Diencephalon (tissue), 1 donor: ENCODE results near the gene SEC14L5. TPM values are rescaled to one million over a fixed set of nuclear protein-coding genes. Genes with fewer than 3 reads are reported as not detected.

Experiments
- total RNA-seq: library from RNA; depleted of rRNA; stranded (reverse); fragments of >200 nt; gene quantifications from one replicate; pipeline ENCODE4 v1.2.3, GENCODE V29; 2014

SEC14L5 gene
- 1.6 TPM for total RNA-seq

DNA sequence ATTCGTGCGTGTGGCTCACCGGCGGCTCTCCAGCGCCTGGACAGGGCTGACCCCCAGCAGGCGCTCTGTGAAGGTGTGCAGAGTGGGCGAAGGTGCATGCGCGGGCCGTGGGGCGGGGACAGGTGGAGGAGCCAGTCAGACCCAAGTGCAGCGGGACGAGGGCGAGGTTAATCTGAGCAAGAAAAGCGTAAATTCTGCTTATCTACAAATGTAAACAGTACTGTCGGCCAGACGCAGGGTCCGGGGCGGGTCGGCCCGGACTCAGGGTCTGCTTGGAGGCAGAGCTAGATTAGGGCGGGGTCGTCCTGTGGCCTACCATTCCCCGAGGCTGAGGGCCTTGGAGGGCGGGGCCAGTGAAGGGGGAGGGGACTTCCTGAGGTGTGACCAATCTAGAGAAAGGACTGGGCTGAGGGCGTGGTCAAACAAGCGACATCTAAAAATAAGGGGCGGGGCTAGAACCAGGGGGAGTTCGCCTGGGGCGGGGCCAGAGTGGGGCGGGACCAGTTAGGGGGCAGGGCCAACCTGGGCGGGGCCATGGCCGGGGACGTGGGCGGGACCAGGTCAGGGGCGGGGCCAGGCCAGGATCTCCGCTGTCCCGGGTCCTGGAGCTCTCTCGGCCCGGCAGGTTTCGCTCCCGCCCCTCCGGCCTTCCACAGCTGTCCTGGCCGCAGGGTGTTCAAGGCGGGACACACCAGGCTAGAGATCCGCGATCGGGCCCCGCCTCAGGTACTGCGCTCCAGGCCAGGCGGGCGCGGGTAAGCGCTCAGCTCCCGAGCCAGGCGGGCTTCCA lies at the start of gene SEC14L5:
TSS of gene SEC14L5 (plus strand) at position 611 of the 790 bp plus-strand sequence. CDS start 994 bp downstream, outside the sequence.

DNA sequence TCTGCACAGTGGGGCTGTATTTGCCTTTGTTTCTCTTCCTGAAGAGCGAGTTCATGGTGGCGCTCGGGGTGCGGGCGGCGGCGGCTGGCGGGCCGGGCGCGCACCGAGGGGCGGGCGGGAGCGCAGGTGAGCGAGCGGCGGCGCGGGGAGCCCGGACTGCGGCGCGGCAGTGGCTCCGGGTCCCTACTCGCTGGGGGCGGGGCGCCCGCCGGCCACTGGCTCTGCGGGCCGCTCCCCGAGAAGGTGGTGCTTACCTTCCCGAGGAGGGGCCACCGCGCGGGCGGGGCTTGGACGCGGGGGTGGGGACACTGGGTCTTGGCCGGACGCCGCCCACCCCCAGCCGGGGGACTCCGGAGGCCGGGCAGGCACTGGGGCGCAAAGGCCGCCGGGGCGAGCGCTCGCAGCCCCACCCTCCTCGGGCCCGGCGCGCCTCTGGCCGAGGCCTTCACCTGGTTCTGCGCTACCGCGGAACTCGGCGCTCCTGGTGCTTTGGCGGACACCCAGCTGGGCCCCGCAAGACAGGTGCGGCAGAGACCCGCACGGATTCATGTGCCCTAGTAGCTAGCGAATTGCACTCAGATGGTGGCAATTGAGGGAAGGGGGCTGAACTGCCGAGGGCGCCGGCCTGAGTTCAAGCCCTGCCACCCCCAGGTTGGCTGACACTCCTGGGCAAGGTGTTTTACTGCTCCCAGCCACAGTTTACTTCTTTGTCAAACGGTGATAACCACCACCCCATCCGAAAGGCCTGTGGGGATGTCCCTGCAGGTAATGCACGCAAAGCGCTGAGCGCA lies 20.9 kb upstream of the SEC14L5 start, which contains the start of gene PPL:
TSS of gene PPL (minus strand) at position 158 of the 791 bp plus-strand sequence. CDS start at position 55, 103 bp downstream.

DNA sequence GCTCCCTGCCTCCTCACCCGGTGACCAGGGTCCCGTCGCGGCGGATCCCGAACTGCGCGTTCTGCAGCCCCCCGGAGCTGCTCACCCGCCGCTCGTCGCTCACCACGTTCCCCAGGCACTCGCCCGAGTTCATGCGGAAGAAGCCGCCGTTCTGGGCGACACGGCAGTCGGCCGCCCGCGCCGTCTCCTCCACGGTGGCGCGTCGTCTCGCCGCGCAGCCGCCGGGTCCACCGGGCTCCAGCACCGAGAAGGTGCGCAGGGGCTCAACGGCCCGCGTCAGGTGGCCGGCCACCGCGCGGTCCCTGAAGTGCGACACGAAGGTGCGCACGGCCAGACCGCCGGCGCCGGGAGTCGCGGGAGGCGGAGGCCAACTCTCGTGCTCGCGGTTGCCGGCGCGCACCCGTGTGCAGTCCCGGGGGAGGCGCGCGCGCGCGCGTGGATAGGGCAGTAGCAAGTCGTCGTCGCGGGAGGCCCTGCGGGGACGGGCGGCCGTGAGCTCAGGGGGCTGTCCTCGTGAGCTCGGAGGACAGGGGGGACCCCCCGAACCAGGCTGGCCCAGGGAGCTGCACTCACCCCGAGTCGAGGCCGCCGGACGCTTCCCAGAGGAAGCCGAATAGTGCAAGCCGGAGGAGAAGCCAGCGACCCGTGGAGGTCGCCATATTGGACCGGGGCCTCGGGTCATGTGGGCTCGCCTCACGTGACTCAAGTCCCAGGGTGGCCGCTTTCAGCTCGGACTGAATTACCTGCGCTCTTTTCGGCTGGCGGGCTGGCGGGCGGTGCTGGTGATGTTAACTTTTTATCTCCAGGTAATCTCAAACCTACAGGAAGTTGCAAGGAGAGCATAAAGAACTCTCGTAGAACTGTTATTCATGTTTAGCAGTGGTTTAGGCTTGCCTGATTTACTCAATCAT lies 75.4 kb downstream of the SEC14L5 start, which contains the start of gene NAGPA:
TSS of gene NAGPA (minus strand) at position 680 of the 911 bp plus-strand sequence. CDS start at position 659, 21 bp downstream.

DNA sequence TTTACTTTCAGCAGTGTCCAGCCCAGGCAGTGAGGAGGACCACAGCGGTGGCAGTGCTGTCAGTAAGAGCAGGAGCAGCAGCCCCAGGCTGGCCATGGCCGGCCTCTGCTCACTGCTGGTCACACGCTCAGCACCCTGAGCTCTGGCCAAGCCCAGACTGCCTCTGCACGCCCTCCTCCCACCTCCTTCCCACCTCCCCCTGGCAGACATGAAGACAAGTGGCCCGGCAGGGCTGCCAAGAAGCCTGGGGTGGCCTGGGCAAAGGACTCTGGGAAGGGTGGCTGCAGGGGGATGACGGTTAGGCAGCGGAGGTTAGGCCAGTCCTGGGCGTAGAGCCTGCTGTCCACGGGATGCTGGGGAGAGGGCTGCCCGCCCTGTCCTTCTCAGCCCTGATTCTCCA lies 107.7 kb downstream of the SEC14L5 start, which contains the start of gene C16orf89:
TSS of gene C16orf89 (minus strand) at position 144 of the 400 bp plus-strand sequence. CDS start at position 96, 48 bp downstream.

Other genes with a start within 250 kb of the SEC14L5 start
- gene ANKS3, start 224.1 kb upstream of the SEC14L5 start, total RNA-seq: 44.3 TPM
- gene DNAAF8, start 223.8 kb upstream of the SEC14L5 start, total RNA-seq: 2.1 TPM
- gene ZNF500, start 191.2 kb upstream of the SEC14L5 start, total RNA-seq: 8.8 TPM
- not detected for gene SEPTIN12, start 170.0 kb upstream of the SEC14L5 start, total RNA-seq
- not detected for gene SMIM22, start 163.0 kb upstream of the SEC14L5 start, total RNA-seq
- gene ROGDI, start 155.7 kb upstream of the SEC14L5 start, total RNA-seq: 62.7 TPM
- gene GLYR1, start 111.0 kb upstream of the SEC14L5 start, total RNA-seq: 72.2 TPM
- 17.1 TPM for gene UBN1, start 110.8 kb upstream of the SEC14L5 start, total RNA-seq
- 13.4 TPM for gene PPL, start 21.2 kb upstream of the SEC14L5 start, total RNA-seq
- 10.6 TPM for gene NAGPA, start 75.6 kb downstream of the SEC14L5 start, total RNA-seq
- 2.3 TPM for gene C16orf89, start 107.6 kb downstream of the SEC14L5 start, total RNA-seq
- 15.7 TPM for gene ALG1, start 113.5 kb downstream of the SEC14L5 start, total RNA-seq
- 7.4 TPM for gene EEF2KMT, start 139.5 kb downstream of the SEC14L5 start, total RNA-seq